Epithelial cell of esophagus (primary cell): ENCODE measurements around the gene PXDN.

Source experiments
- DNase-seq: peaks from one replicate; pipeline ENCODE4 v3.0.0; 2010; ENCODE audit warnings: low read depth
- H3K4me3 ChIP-seq: 2 replicates; pipeline ENCODE4 v1.5.1; 2011; ENCODE audit warnings: mild to moderate bottlenecking, low read length, control low read depth
- CTCF ChIP-seq: IDR thresholded peaks from 2 replicates; pipeline ENCODE4 v1.5.1; 2011; ENCODE audit warnings: low read depth, mild to moderate bottlenecking, low read length, control low read depth, inconsistent platforms; ENCODE audit not compliant: insufficient read depth; ENCODE audit errors: missing control alignments

PXDN gene

DNA sequence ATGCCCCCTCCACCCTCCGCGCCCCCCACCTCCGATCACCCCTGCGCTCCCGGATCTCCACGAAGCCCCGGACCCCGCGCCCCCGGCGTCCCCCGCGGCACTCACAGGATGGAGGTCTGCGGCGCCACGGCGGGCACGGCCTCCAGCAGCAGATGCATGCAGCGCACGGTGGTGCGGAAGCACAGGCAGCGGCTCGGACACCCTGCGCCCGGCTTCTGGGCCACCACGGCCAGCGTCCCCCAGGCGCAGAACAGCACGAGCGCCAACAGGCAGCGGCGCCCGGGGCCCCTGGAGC is 217 bp downstream of the PXDN start:
- no peak for TF ChIP-seq CTCF
- peak; percentile 45 for DNase-seq
- peak overlapping the region; percentile 59 for H3K4me3 ChIP-seq

- DNase-seq = peak; percentile 39
- no peak for TF ChIP-seq CTCF
Measured at GRCh38 chr2:1743396-1744150, 742 bp downstream of the PXDN start.

DNA sequence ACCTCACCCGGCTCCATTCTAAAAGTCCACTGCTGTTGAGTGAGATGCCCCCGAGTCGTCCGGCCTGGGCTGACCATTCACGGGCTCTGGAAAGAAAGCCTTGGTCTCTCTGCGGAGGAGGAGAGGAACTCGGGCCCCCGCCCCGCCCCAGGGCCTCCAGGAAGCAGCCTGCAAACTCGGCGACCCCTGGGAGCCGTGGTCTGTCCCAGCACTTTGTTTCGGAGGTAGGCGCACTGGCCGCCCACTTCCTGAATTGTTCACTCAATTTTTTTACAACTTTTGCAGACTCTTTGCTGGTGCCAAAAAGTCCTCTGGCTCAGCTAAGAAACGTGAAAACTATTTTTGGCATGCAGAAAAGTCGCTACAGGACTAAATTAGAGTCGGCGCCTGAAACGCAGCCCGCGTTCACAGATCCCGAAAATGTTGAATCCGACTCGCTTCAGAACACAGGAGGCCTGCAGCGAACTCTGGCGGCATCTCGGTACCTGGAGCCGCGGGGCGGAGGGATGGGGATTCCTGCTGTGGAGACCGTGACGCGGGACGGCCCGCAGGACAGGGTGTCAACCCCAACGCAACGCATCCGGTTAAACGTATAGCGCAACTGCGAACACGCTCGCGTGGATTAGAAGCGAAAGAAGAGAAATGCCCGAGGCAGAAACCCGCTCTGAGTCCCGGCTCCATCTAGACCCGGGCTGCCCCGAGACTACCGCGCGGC is 1.5 kb downstream of the PXDN start:
- peak; percentile 67 for TF ChIP-seq CTCF
- peak overlapping the region; percentile 59 for H3K4me3 ChIP-seq
- peak; percentile 94 for DNase-seq

More at GRCh38 chr2:1743396-1744150, 742 bp downstream of the PXDN start:
- H3K4me3 ChIP-seq = peak overlapping the region; percentile 59

DNA sequence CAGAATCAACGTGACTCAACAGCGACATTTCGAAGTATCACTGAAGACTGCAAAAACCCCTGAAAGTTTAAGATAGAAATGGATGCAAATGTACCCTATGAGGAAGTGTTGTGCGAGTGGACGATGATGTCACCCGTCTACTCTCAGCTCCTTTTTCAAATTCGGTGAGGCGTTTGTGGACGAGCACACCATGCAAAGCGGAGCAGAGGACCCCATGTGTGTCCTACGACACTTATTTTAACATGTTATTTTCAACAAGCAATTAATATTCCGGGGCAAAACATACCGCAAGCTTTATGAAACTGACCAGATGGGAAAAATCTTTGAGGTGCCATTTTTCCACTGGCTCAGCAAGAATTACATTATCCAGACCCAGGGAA is 2.0 kb downstream of the PXDN start:
- DNase-seq = no peak
- no peak overlapping the region for H3K4me3 ChIP-seq
- no peak for TF ChIP-seq CTCF

DNA sequence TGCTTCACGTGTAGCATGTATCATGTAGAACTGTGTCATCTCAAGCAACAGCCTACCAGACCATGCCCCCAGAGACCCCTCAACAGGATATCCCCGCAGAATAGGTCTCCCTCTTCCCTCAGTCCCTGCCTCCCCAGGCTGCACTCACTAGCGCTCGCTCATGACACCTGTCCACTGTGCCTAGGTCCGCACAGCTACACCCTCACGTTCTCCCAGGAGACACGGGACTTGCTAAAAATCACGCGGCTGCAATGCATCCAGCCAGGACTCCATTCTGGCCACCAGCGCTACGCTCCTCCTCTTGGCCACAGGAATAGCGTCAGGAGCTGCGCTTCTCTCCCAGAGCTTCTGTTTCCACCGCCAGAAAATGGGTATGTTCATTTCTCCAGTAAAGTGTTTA is 2.5 kb downstream of the PXDN start:
- no peak for DNase-seq
- no peak for TF ChIP-seq CTCF
- H3K4me3 ChIP-seq = no peak overlapping the region

DNA sequence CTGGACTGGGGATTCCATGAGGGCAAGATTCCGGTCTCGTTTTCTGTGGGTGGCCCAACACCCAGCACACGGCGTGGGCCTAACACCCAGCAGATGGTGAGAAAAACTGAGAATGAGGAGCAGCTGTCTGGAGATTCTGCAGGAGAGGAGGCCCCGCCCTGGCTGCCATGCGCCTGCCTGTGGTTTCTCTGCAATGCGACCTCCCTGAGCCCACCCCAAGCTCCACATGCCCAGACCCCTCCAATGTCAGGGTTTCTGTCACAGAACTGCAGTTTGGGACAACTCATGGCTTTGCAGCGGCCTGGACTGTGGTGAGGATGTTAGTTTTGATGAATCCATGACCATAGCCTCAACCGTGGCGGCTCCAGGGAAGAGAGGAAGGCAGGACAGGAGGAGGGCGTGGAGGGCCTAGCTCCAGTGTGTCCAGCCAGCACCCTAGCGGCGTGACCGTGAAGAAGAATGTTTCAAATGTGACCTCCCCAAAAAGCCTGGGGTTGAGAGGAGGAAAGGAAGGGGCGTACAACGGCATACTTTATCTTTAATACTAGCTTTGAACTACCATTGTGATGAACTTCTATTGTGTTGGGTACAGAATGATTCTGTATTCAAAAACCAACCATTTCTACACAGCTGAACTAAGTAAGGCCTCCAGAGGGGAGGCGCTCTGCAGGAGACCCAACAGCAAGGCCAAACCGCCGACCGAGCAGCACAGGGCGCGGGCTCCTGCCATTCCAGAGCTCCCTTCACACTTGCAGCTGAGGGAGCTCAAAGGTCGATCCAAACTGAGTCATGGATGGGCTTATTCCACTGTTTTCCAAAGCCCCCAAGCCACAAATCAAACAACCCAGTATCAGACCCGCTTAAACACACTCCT is 3.4 kb downstream of the PXDN start:
- no peak for DNase-seq
- no peak for TF ChIP-seq CTCF
- H3K4me3 ChIP-seq = no peak overlapping the region
